EL (cell line): ENCODE measurements around the gene CLDN1.
A peak's percentile ranks its signal among the peaks of the same experiment; 100 is the strongest.

Source experiments
- DNase-seq: peaks from one replicate; pipeline ENCODE4 v3.0.0-alpha.2; 2016

CLDN1 gene, protein sequence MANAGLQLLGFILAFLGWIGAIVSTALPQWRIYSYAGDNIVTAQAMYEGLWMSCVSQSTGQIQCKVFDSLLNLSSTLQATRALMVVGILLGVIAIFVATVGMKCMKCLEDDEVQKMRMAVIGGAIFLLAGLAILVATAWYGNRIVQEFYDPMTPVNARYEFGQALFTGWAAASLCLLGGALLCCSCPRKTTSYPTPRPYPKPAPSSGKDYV

DNA sequence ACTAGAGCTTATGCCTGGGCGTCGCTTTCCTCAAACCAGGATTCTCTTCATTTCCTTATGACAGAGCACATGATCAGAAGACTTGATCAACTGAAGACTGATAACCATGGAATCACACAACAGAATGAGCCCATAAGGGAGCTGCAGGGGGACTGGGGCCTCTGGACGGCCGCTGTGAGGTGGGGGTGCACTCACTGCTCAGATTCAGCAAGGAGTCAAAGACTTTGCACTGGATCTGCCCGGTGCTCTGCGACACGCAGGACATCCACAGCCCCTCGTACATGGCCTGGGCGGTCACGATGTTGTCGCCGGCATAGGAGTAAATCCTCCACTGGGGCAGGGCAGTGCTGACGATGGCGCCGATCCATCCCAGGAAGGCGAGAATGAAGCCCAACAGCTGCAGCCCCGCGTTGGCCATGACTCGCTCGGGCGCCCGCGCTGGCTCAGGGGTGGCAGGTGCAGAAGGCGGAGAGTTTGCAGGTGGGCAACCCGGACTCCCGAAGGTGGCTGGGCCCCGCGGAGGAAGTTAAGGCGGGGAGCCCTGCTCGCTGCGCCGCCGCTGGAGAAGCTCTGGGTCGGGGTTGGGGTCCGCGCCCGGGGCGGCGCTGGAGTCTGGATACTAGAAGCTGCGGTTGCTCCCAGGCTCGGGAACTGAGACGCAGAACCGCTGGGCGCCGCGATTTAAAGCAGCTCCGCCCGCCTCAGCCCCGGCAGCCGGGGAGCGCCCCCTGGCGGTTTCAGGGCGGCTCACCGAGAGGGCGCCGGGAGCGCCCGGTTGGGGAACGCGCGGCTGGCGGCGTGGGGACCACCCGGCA is at the start of gene CLDN1:
CLDN1 (minus strand) TSS at position 658 of the 815 bp plus-strand sequence; CDS start at position 418, 240 bp downstream.
- peak; percentile 81 for DNase-seq

DNA sequence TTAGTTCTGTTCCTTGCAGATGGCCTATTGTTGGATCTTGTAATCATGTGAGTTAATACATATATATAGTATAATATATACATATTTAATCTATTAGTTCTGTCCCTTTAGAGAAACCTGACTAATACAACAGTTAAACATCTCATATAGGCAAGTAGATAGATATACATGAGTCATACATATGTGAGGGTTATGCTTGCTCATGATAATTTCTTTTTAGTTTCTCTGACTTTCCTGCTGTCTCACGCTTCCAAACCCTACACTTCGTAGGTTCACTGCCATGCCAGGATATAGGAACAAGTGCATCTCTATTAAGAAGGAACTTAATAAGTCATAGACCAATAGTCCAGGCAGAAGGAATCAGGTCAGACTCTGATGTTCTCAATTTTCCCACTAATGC is 48.9 kb upstream of the CLDN1 start:
- DNase-seq, result no peak

- no peak for DNase-seq
Measured at GRCh38 chr3:190370369-190370768, 48.1 kb upstream of the CLDN1 start.

DNA sequence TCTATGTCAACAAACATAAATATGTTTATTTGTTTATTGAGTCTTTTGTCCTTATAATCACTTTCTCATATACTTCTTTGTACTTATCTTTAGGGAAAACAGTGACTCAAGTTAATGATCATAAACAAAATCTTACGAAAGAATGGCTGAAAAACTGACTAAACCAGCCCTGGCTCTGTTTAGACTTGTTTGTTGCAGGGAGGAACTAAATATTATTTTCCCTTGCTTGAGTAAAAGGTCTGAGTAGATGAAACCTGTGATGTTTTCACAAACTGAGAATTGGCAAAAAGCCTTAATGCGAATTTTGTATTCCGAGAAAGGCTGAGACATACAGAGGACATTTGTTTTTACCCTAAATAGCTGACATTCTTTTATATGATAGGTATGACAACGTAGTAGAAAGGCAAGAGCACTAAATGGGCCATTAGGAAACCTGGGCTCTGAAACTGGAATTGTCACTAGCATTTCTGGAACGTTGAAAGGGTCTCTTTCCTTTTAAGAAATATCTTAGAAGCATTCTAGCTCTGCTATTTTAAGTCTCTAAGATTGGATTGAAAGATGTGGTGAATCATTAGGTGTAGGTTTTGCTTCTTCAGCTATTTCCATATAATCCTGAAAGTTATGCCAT is 47.5 kb upstream of the CLDN1 start:
- DNase-seq, result no peak

- DNase-seq, result no peak
Measured at GRCh38 chr3:190368881-190369280, 46.6 kb upstream of the CLDN1 start.

- peak; percentile 69 for DNase-seq
Measured at GRCh38 chr3:190366133-190366532, 43.9 kb upstream of the CLDN1 start.

GRCh38 chr3:190362258-190362657 is 40.0 kb upstream of the CLDN1 start:
- DNase-seq, result no peak

DNA sequence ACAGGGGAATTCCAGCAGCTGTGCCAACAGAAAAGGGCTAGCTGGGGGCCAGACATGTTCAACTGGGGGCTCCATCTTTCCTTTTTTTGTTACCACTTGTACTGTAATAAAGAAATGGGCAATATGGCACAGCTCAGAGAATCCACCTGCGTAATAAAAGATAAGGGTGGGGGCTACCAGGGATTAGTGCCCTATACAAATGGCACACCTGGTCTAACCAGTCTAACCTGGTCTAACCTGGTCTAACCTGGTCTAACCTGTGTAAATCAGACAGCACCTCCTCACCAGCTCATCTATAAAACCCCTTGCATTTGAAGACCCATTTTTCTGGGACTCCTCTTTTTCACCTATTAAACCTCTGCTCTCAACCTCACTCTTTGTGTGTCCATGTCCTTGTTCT is 39.5 kb upstream of the CLDN1 start:
- no peak for DNase-seq

- DNase-seq, result no peak
Measured at GRCh38 chr3:190360228-190360627, 38.0 kb upstream of the CLDN1 start.

- no peak for DNase-seq
Measured at GRCh38 chr3:190359813-190360212, 37.6 kb upstream of the CLDN1 start.

GRCh38 chr3:190357468-190357867 is 35.2 kb upstream of the CLDN1 start:
- no peak for DNase-seq

- DNase-seq, result no peak
Measured at GRCh38 chr3:190356246-190356645, 34.0 kb upstream of the CLDN1 start.

GRCh38 chr3:190352861-190353457 is 30.7 kb upstream of the CLDN1 start:
- no peak for DNase-seq

- no peak for DNase-seq
Measured at GRCh38 chr3:190346541-190346940, 24.3 kb upstream of the CLDN1 start.

GRCh38 chr3:190345878-190346277 is 23.6 kb upstream of the CLDN1 start:
- DNase-seq, result peak; percentile 23

DNA sequence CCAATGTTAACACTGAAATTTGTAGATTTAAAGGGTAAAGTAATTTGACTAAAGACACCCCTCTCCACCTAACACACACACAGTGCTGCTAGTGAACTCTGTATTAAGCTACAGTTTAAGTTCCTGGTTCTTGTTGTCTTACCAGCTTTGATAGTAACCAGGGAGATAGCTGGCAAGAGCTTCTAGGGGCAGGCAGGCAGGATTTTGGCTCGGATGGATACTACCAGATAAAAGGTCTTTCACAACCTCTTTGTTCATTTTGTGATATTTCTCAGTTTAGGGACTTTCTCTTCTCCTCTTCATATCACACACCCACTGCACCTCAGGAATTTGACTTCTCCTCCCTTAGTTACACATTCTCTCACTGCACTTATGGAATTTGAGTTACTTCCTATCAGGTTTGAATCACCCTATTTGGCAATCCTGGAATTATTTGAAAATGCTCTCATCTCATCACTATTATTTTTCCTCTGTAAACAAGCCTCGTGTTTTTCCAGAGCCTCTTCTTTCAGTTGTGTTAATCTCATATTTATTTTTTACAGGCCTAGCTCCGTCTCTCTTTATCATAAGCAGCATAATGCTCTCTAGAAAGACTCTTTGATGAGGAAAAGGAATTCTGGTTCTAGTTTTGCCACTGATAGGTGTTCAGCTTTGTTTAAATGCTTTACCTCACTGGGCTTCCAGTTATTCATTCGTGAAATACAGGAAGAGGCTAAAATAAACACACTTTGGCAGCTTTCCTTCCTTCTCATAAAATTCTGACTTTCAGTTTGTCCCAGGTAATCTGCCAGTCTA is 23.0 kb upstream of the CLDN1 start:
- DNase-seq, result peak; percentile 95

- peak; percentile 15 for DNase-seq
Measured at GRCh38 chr3:190340071-190340470, 17.8 kb upstream of the CLDN1 start.

GRCh38 chr3:190339130-190339529 is 16.9 kb upstream of the CLDN1 start:
- DNase-seq, result peak; percentile 65

- DNase-seq, result peak; percentile 54
Measured at GRCh38 chr3:190338717-190339116, 16.5 kb upstream of the CLDN1 start.

DNA sequence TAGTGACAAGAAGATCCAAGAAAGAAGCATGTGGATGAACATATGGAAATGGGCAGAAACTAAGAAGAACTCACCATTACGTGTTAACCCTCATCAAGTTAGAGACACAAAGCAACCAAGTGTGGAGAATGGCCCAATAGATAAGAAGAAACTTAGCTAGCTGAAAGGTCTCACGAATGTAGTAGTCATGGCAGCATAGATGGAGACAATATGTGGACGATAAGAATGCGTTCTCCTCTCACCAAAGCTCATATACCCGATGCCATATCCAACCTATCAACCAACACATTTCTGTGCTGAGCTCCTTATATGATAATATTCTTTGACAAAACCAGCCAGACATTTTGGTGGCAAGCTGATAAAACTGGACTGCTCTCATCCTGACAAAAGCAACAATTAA is 15.1 kb upstream of the CLDN1 start:
- no peak for DNase-seq

DNA sequence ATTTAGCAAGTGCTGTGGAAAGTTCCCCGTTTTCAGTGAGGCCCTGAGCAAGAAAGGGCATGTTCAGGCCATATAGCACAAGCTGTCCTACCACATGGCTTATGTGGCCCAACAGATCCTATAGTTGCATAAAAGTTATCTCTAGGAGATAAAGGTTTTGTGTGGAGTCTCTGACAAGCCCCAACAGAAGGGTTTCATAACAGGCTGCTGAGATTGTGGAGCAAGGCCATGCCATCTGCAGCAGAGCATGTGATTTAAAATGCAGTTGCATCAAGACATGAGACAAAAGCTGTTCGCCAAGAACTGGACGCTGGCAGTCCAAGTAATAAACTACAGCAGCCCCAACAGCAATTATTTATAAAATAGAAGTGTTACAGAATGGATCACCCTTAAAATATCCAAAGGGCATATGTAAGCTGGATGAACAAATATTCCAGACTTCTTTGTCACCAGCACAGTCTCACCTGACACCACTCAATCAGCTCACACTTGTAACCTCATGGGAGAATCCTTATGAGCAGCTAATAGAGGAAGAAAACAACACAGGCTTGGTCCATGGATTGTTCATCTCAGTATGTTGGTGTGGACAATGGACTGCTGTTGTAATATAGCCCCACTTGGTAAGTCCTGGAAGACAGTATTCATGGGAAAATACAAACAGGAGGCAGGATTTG is 14.4 kb upstream of the CLDN1 start:
- DNase-seq, result no peak

DNA sequence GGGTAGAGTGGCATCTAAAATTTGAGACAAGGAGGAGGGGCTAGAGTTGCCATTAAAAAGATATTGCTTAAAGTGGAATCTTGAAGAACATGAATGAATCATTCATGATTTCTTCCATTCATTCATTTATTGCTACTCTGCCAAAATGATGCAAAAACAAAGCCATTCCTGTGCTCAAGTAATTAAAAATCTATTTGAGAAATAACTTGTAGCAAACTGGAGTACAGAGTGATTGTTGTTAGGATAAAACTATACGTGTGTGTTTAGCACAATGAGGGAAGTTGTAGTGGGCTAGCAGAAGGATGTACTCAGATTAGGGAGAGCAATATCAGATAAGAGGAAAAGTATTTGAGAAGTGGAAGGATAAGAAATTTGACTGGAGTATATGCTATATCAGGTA is 11.7 kb upstream of the CLDN1 start:
- no peak for DNase-seq
